Activated T-cell treated with anti-CD3 and anti-CD28 coated beads, Interleukin-2, amount 50 U/mL, for 48 hours (primary cell): ENCODE measurements around the gene ST3GAL5.
A peak's percentile ranks its signal among the peaks of the same experiment; 100 is the strongest.
"Not testable (repeated sequence)": the region's sequence is repeated elsewhere in the genome, so short reads cannot be mapped to it uniquely, and the experiment has no call there.

ENCODE experiments used
- DNase-seq, 2 experiments: peaks; one replicate each; pipeline ENCODE4 v3.0.0-alpha.2; 2020

ST3GAL5 gene

GRCh38 chr2:85888684-85889626, at the start of gene ST3GAL5:
Gene ST3GAL5, minus strand, starts transcription at chr2:85888990. Its CDS starts 85 bp downstream, at chr2:85888905.
- peak; percentile 91 to 94 for DNase-seq

- DNase-seq = no peak
Observed at GRCh38 chr2:85938456-85938855, 49.7 kb upstream of the ST3GAL5 start.

GRCh38 chr2:85937069-85937439, 48.3 kb upstream of the ST3GAL5 start:
- DNase-seq = no peak

GRCh38 chr2:85936421-85937068, 47.8 kb upstream of the ST3GAL5 start:
- DNase-seq = no peak

DNA sequence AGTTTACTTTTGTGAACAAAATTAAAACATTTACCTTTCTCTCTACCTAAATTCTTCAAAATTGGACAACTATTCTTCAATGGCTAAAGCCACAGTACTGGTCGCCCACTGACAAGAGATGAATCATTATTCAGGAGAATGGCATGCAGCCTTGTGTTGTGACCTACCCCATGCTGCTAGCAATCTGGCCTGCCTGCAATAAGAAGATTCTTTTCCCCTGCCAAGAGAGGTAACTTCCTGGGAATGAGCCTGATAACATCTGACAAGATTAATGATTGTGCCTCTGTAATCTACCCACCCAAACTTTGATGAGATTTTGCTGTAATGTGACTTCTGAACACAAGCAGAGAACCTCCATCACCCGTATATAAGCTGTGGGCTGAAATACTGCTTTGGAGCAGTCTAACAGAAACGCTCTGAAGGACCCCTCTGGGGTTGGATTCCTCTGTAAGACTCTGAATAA, 47.0 kb upstream of the ST3GAL5 start:
- DNase-seq = no peak

- DNase-seq = no peak
Observed at GRCh38 chr2:85935170-85935745, 46.5 kb upstream of the ST3GAL5 start.

DNA sequence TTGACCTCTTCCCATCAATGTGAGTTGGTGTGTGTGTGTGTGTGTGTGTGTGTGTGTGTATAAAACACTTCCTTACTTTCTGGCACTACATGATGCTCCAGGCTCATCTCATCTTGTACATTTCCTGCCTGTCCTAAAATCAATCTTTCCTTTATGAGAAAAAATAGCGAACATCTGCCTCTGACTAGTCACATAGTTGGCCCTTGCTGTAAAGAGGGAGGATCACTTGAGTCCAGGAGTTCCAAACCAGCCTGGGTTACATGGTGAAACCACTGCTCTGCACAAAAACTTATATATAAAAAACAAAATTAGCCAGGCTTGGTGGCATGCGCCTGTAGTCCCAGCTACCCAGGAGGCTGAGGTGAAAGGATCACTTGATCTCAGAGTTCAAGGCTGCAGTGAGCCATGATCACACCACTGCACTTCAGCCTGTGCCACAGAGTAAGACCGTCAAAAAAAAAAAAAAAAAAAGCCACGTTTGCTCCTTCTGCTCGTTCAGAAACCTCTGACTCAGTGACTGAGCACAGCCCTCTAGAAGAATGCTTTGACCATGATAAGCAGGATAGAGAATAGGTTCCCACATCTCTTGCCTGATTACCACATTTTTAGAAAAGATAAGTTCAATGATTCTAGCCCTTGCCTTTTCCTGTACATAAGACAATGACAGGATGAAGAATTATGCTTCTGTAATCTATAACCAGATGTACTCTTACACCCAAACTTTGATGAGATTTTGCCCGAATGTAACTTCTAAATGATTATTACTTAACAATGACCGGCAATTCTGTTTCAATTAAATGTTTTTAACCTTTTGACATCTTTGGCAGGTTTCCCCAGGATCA, 45.2 kb upstream of the ST3GAL5 start:
- DNase-seq = peak in 1 of 2 experiments; percentile 25

DNA sequence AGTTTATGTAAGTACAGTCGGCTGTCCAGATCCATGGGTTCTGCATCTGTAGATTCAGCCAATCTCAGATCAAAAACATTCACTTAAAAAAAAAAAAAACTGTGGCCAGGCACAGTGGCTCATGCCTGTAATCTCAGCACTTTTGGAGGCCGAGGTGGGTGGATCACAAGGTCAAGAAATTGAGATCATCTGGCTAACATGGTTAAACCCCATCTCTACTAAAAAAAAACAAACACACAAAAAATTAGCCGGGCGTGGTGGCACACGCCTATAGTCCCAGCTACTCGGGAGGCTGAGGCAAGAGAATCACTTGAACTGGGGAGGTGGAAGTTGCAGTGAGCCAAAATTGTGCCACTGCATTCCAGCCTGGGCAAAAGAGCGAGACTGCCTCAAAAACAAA, 42.4 kb upstream of the ST3GAL5 start:
- DNase-seq = not testable (repeated sequence)

DNA sequence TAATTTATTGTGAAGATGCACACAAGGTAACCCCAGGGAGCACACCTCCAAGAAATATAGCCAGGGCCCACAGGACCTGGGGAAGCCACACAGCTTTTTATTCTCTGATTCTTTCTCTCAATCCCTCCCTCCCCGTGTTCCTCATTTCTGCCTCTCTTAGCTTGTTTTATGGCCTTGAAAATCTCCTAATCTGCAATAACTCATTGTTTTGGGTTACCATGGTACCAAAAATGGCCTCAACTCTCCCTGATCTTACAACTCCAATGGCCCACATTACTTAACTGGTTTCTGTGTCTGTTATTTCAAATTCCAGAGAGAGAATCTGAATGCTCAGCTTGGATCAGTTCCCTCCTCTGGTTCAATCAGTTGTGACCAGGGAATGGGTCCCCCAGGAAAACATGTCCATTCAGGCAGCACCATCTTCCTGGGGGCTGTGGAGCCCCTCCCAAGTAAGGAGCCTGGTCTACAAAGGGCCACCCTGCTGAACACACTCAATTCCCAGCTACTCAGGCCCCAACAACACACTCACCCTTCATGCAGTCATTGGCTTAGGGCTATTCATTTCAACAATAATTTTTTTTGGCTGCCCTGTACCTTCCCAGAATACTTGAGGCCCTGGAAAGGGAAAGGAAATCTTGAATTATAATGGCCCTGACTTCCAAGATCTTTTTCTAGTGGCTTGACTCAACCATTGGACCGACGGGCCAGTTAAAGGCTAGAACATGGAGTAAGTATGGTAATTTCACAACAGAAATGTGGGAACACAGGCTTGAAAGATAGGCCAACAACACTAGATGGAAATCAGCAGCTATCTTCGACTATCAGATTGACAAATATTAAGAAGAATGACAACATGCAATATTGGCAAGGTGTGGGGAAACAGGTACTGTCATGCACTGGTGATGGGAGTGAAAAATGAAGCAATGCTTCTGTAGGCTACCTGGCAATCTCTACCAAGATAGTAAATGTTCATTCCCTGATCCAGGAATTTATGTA, 41.6 kb upstream of the ST3GAL5 start:
- no peak for DNase-seq

- DNase-seq = no peak
Observed at GRCh38 chr2:85929096-85930050, 40.6 kb upstream of the ST3GAL5 start.

GRCh38 chr2:85926931-85927661, 38.3 kb upstream of the ST3GAL5 start:
- DNase-seq = no peak

GRCh38 chr2:85926526-85926925, 37.7 kb upstream of the ST3GAL5 start:
- no peak for DNase-seq

GRCh38 chr2:85925216-85925671, 36.5 kb upstream of the ST3GAL5 start:
- no peak for DNase-seq

- no peak for DNase-seq
Observed at GRCh38 chr2:85924522-85924921, 35.7 kb upstream of the ST3GAL5 start.

GRCh38 chr2:85922199-85922598, 33.4 kb upstream of the ST3GAL5 start:
- no peak for DNase-seq

- no peak for DNase-seq
Observed at GRCh38 chr2:85921659-85922058, 32.9 kb upstream of the ST3GAL5 start.

- no peak for DNase-seq
Observed at GRCh38 chr2:85920810-85921545, 32.2 kb upstream of the ST3GAL5 start.
